Pancreas (tissue), 10 donors: ENCODE results near the gene MEGF11. TPM values are rescaled to one million over a fixed set of nuclear protein-coding genes. Genes with fewer than 3 reads are reported as not detected.
A peak's percentile ranks its signal among the peaks of the same experiment; 100 is the strongest.

Experiments
- ATAC-seq, 4 donors: fragments of 200-7000 bp; cut with Tn5 transposase; one replicate each; pipeline versions ENCODE4 v1.8.0 to v1.9.1; 2020; ENCODE audit warnings: mild to moderate bottlenecking in 4 of 4, moderate library complexity in 4 of 4
- DNase-seq, 6 donors: peaks; one replicate each; pipeline ENCODE4 v3.0.0-alpha.2; 2020
- FAIRE-seq: peaks from 2 replicates; lab custom pipeline; 2012; peaks lifted over from hg19 to GRCh38; lab: Jason Lieb, UNC
- H3K27ac ChIP-seq, 4 donors: fragments of 200-600 bp; sonication (generic); 1 replicate in 3 of 4; 2 replicates in 1 of 4; pipeline versions ENCODE4 v1.5.0 to v1.8.0; 2020
- H3K27me3 ChIP-seq, 4 donors: fragments of 200-600 bp; one replicate each; pipeline ENCODE4 v1.8.0; 2021
- H3K36me3 ChIP-seq, 3 donors: fragments of 200-600 bp; sonication (generic) in 1 of 3; one replicate each; pipeline versions ENCODE4 v1.5.0 to v1.8.0; 2020 to 2021
- H3K4me1 ChIP-seq, 3 donors: fragments of 200-600 bp; one replicate each; pipeline ENCODE4 v1.8.0; 2021
- H3K4me3 ChIP-seq, 4 donors: fragments of 200-600 bp; sonication (generic) in 2 of 4; one replicate each; pipeline versions ENCODE4 v1.5.0 to v1.8.0; 2020 to 2021
- H3K9me3 ChIP-seq, 4 donors: fragments of 200-600 bp; one replicate each; pipeline ENCODE4 v1.8.0; 2021
- WGBS, 2 donors: extraction: QIAGEN DNeasy Blood & Tissue Kit; methylation state at CpG; one replicate each; pipeline ENCODE4 v1.1.7; 2013; 5-methylcytosine and 5-hydroxymethylcytosine counted together
- intact Hi-C, 3 donors: fragments of 100-400 bp; cut with DNase I; formaldehyde crosslinking; loops; one replicate each; pipeline versions ENCODE4 v1.11.1 to v1.14.2; 2022
- polyA plus RNA-seq, 2 donors: library from polyadenylated mRNA; stranded (reverse); fragments of 200-250 nt; gene quantifications; one replicate each; pipeline ENCODE4 v1.2.3, GENCODE V29; 2013
- total RNA-seq, 6 donors: library from RNA; stranded (reverse); fragmentation: NEBNext Ultra II Directional in 4 of 6; extraction: Animal tissue kit (Norgen Biotek cat#: 25700) in 4 of 6; gene quantifications; one replicate each; pipeline versions ENCODE4 v1.2.1 to v1.2.4, GENCODE V29; 2021 to 2023
- TF ChIP-seq, protein P1 (sequence below), 4 donors: fragments of 200-600 bp; sonication (generic) in 3 of 4; IDR thresholded peaks; one replicate each; pipeline versions ENCODE4 v1.5.0 to v1.8.0; 2021; ENCODE audit warnings: antibody characterized with exemption in 4 of 4
- donor health status: healthy with polysubstance abuse.
- donor health status: DM: no; HTN: no; CAD: no; lungs with moderate emphysema.
- donor health status: DM: no; HTN: no; CAD: no.
- donor health status: control.
- donor health status: control.
- donor health status: Bipolar disorder and iron deficiency.
- donor health status: DM: yes; HTN: yes; CAD: no.
- donor health status: DM: no; HTN: no; CAD: no.
- donor health status: DM: no; HTN: no; CAD: no.
- donor health status: DM: yes; HTN: yes; CAD: no.

The MEGF11 gene
- total and polyA plus RNA-seq, 8 donors: 0.19 to 0.87 (median 0.37) TPM

- no peak overlapping the region for H3K4me3 ChIP-seq
- no peaks in the 10 kb centered on the region for H3K27me3 ChIP-seq
- FAIRE-seq (no peak), DNase-seq (no peak), ATAC-seq (no peak)
- H3K36me3 ChIP-seq: no peaks in the 10 kb centered on the region
- TF ChIP-seq, protein P1, sequence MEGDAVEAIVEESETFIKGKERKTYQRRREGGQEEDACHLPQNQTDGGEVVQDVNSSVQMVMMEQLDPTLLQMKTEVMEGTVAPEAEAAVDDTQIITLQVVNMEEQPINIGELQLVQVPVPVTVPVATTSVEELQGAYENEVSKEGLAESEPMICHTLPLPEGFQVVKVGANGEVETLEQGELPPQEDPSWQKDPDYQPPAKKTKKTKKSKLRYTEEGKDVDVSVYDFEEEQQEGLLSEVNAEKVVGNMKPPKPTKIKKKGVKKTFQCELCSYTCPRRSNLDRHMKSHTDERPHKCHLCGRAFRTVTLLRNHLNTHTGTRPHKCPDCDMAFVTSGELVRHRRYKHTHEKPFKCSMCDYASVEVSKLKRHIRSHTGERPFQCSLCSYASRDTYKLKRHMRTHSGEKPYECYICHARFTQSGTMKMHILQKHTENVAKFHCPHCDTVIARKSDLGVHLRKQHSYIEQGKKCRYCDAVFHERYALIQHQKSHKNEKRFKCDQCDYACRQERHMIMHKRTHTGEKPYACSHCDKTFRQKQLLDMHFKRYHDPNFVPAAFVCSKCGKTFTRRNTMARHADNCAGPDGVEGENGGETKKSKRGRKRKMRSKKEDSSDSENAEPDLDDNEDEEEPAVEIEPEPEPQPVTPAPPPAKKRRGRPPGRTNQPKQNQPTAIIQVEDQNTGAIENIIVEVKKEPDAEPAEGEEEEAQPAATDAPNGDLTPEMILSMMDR (IDR thresholded peaks at IDR 0.05): no peak
- 93 to 95% methylated on average over 3 of the region's 3 CpGs for WGBS, 2 donors
- H3K9me3 ChIP-seq: no peaks in the 10 kb centered on the region
- no peaks in the 10 kb centered on the region for H3K4me1 ChIP-seq
- intact Hi-C loops: no loop called here
- H3K27ac ChIP-seq: no peak overlapping the region
Observed at GRCh38 chr15:65956899-65957298, 296.7 kb downstream of the MEGF11 start.

DNA sequence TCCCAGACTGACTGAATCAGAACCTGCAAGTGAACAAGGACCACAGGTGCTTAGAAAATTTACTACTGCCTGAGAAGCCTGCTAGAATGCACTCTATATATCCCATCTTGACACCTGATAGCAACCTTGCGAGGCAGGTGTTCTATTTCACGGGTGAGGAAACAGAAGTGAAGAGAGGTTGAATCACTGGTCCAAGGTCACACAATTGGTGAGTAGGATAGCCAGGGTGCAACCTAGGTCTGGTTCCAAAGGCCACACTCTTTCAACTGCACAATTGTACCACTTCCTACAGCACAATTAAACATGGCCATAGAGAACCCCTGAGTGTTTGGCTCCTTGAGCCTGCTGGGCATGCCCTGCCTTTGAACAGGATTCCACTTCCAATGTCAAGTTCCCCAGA, 297.2 kb downstream of the MEGF11 start:
- DNase-seq: no peak
- Histone ChIP-seq H3K4me1 (no peaks in the 10 kb centered on the region), H3K9me3 (no peaks in the 10 kb centered on the region), H3K27me3 (no peaks in the 10 kb centered on the region), H3K36me3 (no peaks in the 10 kb centered on the region), H3K27ac (no peak overlapping the region), H3K4me3 (no peak overlapping the region)
- no peak for FAIRE-seq
- TF ChIP-seq, protein P1 (IDR thresholded peaks at IDR 0.05): no peak
- intact Hi-C loops: no loop called here
- WGBS, 2 donors: 52 to 61% methylated on average over 2 of the region's 2 CpGs
- ATAC-seq: no peak

GRCh38 chr15:65954289-65954741, 299.2 kb downstream of the MEGF11 start:
- peak in 1 of 4 donors; percentile 41 for ATAC-seq
- TF ChIP-seq, protein P1 (IDR thresholded peaks at IDR 0.05): no peak

GRCh38 chr15:65953622-65954021, 299.9 kb downstream of the MEGF11 start:
- H3K9me3 ChIP-seq: no peaks in the 10 kb centered on the region
- H3K4me1 ChIP-seq: no peaks in the 10 kb centered on the region
- no peaks in the 10 kb centered on the region for H3K27me3 ChIP-seq
- WGBS, 2 donors: 71 to 77% methylated on average over 7 of the region's 7 CpGs
- H3K36me3 ChIP-seq: no peaks in the 10 kb centered on the region
- no peak for FAIRE-seq
- ATAC-seq: no peak
- TF ChIP-seq, protein P1 (IDR thresholded peaks at IDR 0.05): no peak
- no peak for DNase-seq
- H3K4me3 ChIP-seq: no peak overlapping the region
- H3K27ac ChIP-seq: no peak overlapping the region
- intact Hi-C loops: no loop called here

More at GRCh38 chr15:65954289-65954741, 299.2 kb downstream of the MEGF11 start:
- H3K4me3 ChIP-seq: no peak overlapping the region
- intact Hi-C loops: no loop called here
- no peak overlapping the region for H3K27ac ChIP-seq
- DNase-seq: no peak
- no peak for FAIRE-seq
- H3K9me3 ChIP-seq: no peaks in the 10 kb centered on the region
- H3K4me1 ChIP-seq: no peaks in the 10 kb centered on the region
- WGBS, 2 donors: 63 to 74% methylated on average over 4 of the region's 4 CpGs
- H3K27me3 ChIP-seq: no peaks in the 10 kb centered on the region
- no peaks in the 10 kb centered on the region for H3K36me3 ChIP-seq

DNA sequence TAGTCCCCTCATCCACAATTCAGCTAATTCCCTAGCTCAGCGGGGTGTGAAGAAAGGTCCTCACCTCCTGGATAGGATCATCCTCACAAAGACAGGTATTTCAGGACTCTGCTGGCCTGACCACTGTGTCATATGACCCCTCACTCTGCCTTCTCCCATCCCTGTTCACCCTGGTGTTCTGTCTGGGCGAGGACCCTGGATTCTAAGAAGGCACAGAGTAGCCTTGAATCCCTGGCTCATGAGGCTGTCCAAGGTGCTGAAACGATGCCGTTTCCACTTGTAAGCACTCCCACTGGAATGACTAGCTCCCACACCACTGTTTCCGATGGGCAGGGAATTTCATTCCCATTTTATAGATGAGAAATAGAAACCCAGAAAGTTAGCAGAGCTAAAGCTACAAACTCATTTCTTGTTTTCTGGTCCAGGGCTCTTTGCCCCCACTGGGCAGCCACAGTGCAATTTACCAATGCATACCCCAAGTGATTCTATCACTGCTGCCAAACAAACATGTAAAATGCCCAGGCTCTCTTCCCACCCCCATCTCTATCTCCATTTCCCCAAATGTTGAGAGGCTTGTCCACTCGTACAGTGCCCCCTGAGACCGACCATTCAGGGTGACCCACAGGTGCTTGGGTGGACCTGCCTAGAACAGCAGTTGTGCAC, 301.0 kb downstream of the MEGF11 start:
- 38 to 43% methylated on average over 7 of the region's 7 CpGs for WGBS, 2 donors
- FAIRE-seq (no peak), ATAC-seq (peak in 2 of 4 donors; percentile 58 to 60), DNase-seq (peak in 2 of 6 donors; percentile 21 to 27)
- Histone ChIP-seq H3K4me3 (no peak overlapping the region), H3K4me1 (no peaks in the 10 kb centered on the region), H3K36me3 (no peaks in the 10 kb centered on the region), H3K9me3 (no peaks in the 10 kb centered on the region), H3K27me3 (no peaks in the 10 kb centered on the region), H3K27ac (no peak overlapping the region)
- intact Hi-C loops: no loop called here
- TF ChIP-seq, protein P1 (IDR thresholded peaks at IDR 0.05): no peak
